ENCODE measurements around the gene EVC2. TPM values are rescaled to one million over a fixed set of nuclear protein-coding genes. Genes with fewer than 3 reads are reported as not detected.

Gene EVC2
- total RNA-seq, 2 donors from 2014 or later: 9.7 to 11.7 TPM

DNA sequence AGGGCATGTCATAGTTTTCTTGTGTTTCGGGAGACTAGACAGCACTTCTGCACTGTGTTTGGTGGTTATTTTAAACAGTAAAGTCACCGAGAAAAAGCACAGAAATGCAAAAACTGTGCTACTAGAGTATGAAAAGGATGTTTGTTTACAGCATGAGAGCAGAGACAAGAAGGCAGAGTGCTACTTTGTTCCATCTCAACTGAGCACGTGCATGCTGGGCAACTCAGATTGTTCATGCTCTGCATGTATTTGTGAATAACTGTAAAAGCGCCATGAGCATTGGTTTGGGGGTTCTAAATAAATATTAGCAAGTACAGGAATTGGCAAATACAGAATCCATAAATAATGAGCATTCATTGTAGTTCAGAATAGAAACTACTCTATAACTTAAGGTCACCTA lies 10.1 kb upstream of the EVC2 start:
- Mint-ChIP-seq H3K9me3 (peaks cover 17% of the 10 kb centered on the region), H3K4me1 (peaks cover 29% of the 10 kb centered on the region), H3K4me3 (no peak overlapping the region), H3K27me3 (ENCODE audit: insufficient read depth) (peaks cover 21% of the 10 kb centered on the region), H3K27ac (no peak overlapping the region), H3K36me3 (ENCODE audit: low read depth) (peaks cover 51% of the 10 kb centered on the region)
- H3K9me3 ChIP-seq (ENCODE audit: control insufficient read depth, low read length): peaks cover 17% of the 10 kb centered on the region
- no peak for TF ChIP-seq CTCF (conservative IDR thresholded peaks at IDR 0.05)
- H3K27me3 ChIP-seq (ENCODE audit: control insufficient read depth, insufficient read depth, low read length, poor library complexity, severe bottlenecking): peaks cover 19% of the 10 kb centered on the region
- no peak overlapping the region for H3K4me3 ChIP-seq (ENCODE audit: low read length)
- no peak overlapping the region for H3K9ac ChIP-seq (ENCODE audit: extremely low read depth, low read length, poor library complexity, severe bottlenecking)
- H3K4me1 ChIP-seq (ENCODE audit: control insufficient read depth, insufficient read depth, low read length): no peaks in the 10 kb centered on the region
- WGBS, 2 experiments (ENCODE audit: insufficient coverage in 1 of 2, insufficient read length in 1 of 2): 83 to 87% methylated on average over 2 to 4 of the region's 4 CpGs
- H3K27ac ChIP-seq (ENCODE audit: low read depth, low read length): no peak overlapping the region
- DNase-seq: no peak
- peaks cover 7% of the 10 kb centered on the region for H3K36me3 ChIP-seq (ENCODE audit: control insufficient read depth, insufficient read depth, low read length)

DNA sequence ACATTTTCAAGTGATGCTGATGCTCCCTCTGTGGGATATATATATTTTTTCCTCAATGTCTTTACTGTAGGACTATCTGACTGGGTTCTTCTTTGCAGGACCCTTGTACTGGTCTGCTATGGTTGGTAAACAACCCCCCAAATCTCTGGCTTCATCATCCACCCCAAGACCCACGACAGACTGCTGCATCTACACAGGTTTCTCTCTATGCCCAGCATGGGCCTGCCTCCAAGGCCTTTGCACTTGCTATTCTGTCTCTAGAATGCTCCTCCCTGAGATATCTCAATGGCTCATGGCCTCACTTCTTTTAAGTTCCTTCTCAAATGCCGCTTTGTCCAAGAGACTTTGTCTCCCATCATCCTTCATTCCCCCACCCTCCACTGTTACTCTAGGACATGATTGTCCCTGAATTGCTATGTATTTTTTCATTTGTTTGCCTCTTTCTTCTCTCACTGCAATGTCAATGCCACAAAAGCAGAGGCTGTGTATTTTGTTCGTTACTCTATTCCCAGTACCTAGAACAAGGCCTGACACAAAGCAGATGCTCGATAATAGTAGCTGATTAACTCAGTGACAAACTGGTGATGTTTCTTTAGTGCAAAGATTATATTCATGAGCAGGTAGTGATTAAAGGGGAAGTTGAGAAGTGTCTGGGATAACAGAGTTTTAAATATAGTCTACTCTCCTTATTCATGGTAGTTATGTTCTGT lies 9.2 kb upstream of the EVC2 start:
- Histone ChIP-seq H3K4me1 (ENCODE audit: control insufficient read depth, insufficient read depth, low read length) (no peaks in the 10 kb centered on the region), H3K36me3 (ENCODE audit: control insufficient read depth, insufficient read depth, low read length) (peaks cover 7% of the 10 kb centered on the region), H3K27ac (ENCODE audit: low read depth, low read length) (no peak overlapping the region), H3K4me3 (ENCODE audit: low read length) (no peak overlapping the region), H3K27me3 (ENCODE audit: control insufficient read depth, insufficient read depth, low read length, poor library complexity, severe bottlenecking) (peaks cover 24% of the 10 kb centered on the region), H3K9ac (ENCODE audit: extremely low read depth, low read length, poor library complexity, severe bottlenecking) (no peak overlapping the region), H3K9me3 (ENCODE audit: control insufficient read depth, low read length) (peaks cover 17% of the 10 kb centered on the region)
- H3K36me3 Mint-ChIP-seq (ENCODE audit: low read depth): peaks cover 50% of the 10 kb centered on the region
- TF ChIP-seq CTCF (conservative IDR thresholded peaks at IDR 0.05): no peak
- H3K27ac Mint-ChIP-seq: no peak overlapping the region
- peaks cover 25% of the 10 kb centered on the region for H3K27me3 Mint-ChIP-seq (ENCODE audit: insufficient read depth)
- 93 to 100% methylated on average over 3 to 4 of the region's 4 CpGs for WGBS, 2 experiments (ENCODE audit: insufficient coverage in 1 of 2, insufficient read length in 1 of 2)
- no peak for DNase-seq
- no peak overlapping the region for H3K4me3 Mint-ChIP-seq
- peaks cover 30% of the 10 kb centered on the region for H3K4me1 Mint-ChIP-seq
- H3K9me3 Mint-ChIP-seq: peaks cover 17% of the 10 kb centered on the region

DNA sequence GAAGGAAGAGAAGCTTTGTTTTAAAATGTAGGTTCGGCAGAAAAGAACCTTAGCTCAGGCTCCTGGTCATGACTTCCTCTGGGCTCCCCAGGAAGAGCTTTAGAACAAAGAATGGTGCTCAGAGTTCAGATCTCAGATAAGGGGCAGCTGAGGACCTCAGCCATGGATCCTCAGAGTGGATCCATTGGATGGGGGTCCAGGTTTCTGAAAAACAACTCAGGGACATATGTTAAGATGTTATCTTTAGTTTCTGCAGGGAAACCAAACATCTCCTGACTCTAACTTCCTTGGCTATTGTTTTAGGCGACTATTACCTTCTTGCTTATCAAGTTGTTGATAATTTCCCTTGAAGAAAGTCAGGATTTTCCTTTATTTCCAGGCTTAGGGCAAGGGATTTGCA lies 8.0 kb upstream of the EVC2 start:
- Mint-ChIP-seq H3K27me3 (ENCODE audit: insufficient read depth) (peaks cover 35% of the 10 kb centered on the region), H3K9me3 (peaks cover 17% of the 10 kb centered on the region), H3K4me1 (peaks cover 30% of the 10 kb centered on the region), H3K4me3 (no peak overlapping the region), H3K27ac (peak overlapping the region; percentile 77), H3K36me3 (ENCODE audit: low read depth) (peaks cover 42% of the 10 kb centered on the region)
- H3K36me3 ChIP-seq (ENCODE audit: control insufficient read depth, insufficient read depth, low read length): peaks cover 7% of the 10 kb centered on the region
- H3K4me1 ChIP-seq (ENCODE audit: control insufficient read depth, insufficient read depth, low read length): no peaks in the 10 kb centered on the region
- no peak for DNase-seq
- WGBS, 2 experiments (ENCODE audit: insufficient coverage in 1 of 2, insufficient read length in 1 of 2): 54 to 69% methylated on average over 2 of the region's 2 CpGs
- H3K9me3 ChIP-seq (ENCODE audit: control insufficient read depth, low read length): peaks cover 17% of the 10 kb centered on the region
- no peak overlapping the region for H3K9ac ChIP-seq (ENCODE audit: extremely low read depth, low read length, poor library complexity, severe bottlenecking)
- H3K27me3 ChIP-seq (ENCODE audit: control insufficient read depth, insufficient read depth, low read length, poor library complexity, severe bottlenecking): peaks cover 35% of the 10 kb centered on the region
- no peak for TF ChIP-seq CTCF (conservative IDR thresholded peaks at IDR 0.05)
- no peak overlapping the region for H3K4me3 ChIP-seq (ENCODE audit: low read length)
- no peak overlapping the region for H3K27ac ChIP-seq (ENCODE audit: low read depth, low read length)
